Hepatocyte (in vitro differentiated cells): ENCODE measurements around the gene UBXN4.

Source experiments
- EZH2phosphoT487 ChIP-seq: fragments of 200-600 bp; sonication (generic); IDR thresholded peaks from one replicate; pipeline ENCODE4 v1.6.1; 2018; ENCODE audit warnings: antibody characterized with exemption, mild to moderate bottlenecking, low read depth, moderate library complexity; ENCODE audit not compliant: unreplicated experiment, severe bottlenecking
- TF ChIP-seq, protein P1 (sequence below): fragments of 200-600 bp; sonication (generic); IDR thresholded peaks from 2 replicates; pipeline ENCODE4 v1.5.1; 2016; ENCODE audit warnings: antibody characterized with exemption, mild to moderate bottlenecking; ENCODE audit not compliant: poor library complexity

DNA sequence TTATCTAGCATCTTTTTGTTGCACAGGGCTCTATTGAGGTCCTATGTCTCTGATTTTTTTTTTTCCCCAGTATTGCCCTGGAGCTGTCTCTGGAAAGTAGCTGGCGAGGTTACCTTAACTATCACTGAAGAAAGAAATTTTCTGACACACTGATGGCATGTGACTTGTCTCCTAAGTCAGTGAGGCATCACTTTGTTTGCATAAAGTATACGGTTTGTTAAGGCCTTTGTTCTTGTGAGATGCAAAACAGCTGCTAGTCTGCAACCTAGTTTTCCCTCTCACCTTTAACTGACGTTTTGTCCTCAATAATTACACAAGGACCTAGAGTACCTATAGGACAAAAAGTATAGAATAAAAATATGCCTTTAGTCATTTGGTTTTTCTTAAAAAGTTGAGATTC is 41.8 kb downstream of the UBXN4 start:
- TF ChIP-seq EZH2phosphoT487: no peak
- TF ChIP-seq, protein P1, sequence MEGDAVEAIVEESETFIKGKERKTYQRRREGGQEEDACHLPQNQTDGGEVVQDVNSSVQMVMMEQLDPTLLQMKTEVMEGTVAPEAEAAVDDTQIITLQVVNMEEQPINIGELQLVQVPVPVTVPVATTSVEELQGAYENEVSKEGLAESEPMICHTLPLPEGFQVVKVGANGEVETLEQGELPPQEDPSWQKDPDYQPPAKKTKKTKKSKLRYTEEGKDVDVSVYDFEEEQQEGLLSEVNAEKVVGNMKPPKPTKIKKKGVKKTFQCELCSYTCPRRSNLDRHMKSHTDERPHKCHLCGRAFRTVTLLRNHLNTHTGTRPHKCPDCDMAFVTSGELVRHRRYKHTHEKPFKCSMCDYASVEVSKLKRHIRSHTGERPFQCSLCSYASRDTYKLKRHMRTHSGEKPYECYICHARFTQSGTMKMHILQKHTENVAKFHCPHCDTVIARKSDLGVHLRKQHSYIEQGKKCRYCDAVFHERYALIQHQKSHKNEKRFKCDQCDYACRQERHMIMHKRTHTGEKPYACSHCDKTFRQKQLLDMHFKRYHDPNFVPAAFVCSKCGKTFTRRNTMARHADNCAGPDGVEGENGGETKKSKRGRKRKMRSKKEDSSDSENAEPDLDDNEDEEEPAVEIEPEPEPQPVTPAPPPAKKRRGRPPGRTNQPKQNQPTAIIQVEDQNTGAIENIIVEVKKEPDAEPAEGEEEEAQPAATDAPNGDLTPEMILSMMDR: no peak
